Stimulated activated CD8-positive, alpha-beta memory T cell treated with anti-CD3 and anti-CD28 coated beads, Interleukin-15, amount 100 ng/mL, for 4 hours (primary cell): ENCODE data around the gene FHIT.

ENCODE experiments used
- DNase-seq, 2 donors: peaks; one replicate each; pipeline ENCODE4 v3.0.0-alpha.2; 2020; ENCODE audit warnings: low read depth in 2 of 2

The FHIT gene

GRCh38 chr3:60290122-60290492, 961.1 kb downstream of the FHIT start:
- no peak for DNase-seq

DNA sequence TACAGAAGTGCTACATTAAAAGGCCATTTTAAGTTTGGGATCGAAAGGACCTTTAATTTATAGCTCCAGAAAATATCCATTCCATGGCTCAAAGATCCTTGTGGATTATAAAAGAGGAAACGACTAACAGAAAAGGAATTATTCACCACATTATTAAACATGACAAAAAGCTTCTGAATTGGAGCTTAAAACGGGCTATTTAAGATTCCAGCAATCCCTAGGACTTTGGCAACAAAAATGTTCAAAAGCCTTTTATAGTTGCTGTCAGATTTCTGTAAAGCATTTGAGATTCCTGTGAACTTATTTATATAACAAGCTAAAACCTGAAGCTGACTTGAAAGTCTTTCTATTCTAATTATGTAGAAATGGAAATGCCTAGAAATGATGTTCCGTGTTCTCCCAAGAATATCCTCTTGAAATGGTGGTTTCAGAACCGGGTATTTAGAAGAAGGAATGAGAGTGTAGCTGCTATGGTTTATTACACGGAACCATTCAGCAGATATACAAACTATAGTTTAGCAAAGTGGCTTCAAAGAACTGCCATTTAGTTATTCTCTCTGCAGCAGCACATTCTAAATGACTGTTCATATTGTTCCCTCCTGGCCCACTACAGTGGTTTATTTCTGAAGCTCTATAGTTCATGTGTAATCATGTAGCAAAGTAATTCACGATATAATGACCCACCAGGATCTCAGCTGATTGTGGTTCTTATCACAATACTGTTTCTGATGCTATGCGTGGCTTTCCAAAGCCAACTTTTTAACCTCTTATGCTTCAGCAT, 961.7 kb downstream of the FHIT start:
- no peak for DNase-seq

GRCh38 chr3:60282866-60283265, 968.4 kb downstream of the FHIT start:
- no peak for DNase-seq

GRCh38 chr3:60281970-60282369, 969.3 kb downstream of the FHIT start:
- DNase-seq = no peak

GRCh38 chr3:60277361-60277800, 973.9 kb downstream of the FHIT start:
- DNase-seq = no peak

DNA sequence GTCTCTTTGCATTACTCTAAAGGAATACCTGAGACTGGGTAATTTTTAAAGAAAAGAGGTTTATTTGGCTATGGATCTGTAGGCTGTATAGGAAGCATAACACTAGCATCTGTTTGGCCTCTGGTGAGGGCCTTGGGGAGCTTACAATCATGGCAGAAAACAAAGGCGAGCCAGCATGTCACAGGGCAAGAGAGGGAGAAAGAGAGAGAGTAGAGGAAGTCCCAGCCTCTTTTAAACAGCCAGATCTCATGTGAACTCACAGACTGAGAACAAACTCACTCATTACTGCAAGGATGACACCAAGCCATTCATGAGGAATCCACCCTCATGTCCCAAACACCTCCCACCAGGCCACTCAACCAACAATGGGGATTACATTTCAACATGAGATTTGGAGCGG, 974.6 kb downstream of the FHIT start:
- DNase-seq = no peak

GRCh38 chr3:60274646-60275045, 976.6 kb downstream of the FHIT start:
- DNase-seq = no peak

- DNase-seq = no peak
Measured at GRCh38 chr3:60274098-60274497, 977.2 kb downstream of the FHIT start.

- no peak for DNase-seq
Measured at GRCh38 chr3:60269829-60270266, 981.4 kb downstream of the FHIT start.

- DNase-seq = no peak
Measured at GRCh38 chr3:60269377-60269776, 981.9 kb downstream of the FHIT start.

GRCh38 chr3:60268123-60268522, 983.1 kb downstream of the FHIT start:
- no peak for DNase-seq

- DNase-seq = no peak
Measured at GRCh38 chr3:60266444-60266843, 984.8 kb downstream of the FHIT start.

DNA sequence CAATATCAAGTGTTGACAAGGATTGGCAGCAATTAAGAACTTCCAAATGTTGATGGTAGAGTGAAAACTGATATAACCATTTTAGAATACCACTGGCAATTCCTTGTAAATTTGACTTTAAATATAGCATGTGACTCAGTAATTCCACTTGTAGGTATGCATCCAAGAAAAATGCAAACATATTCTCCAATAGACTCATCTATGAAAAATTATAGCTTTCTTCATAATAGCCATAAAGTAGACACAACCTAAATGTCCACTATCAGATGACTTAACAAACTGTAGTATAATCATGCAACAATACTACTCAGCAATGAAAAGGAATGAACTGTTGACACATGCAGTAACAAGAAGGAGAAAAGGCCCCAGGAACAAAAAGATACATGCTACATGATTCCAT, 988.1 kb downstream of the FHIT start:
- no peak for DNase-seq

GRCh38 chr3:60262546-60262945, 988.7 kb downstream of the FHIT start:
- DNase-seq = no peak

GRCh38 chr3:60260546-60260945, 990.7 kb downstream of the FHIT start:
- no peak for DNase-seq

- DNase-seq = no peak
Measured at GRCh38 chr3:60250810-60251209, 1000.4 kb downstream of the FHIT start.

- DNase-seq = no peak
Measured at GRCh38 chr3:60250206-60250605, 1001.0 kb downstream of the FHIT start.

DNA sequence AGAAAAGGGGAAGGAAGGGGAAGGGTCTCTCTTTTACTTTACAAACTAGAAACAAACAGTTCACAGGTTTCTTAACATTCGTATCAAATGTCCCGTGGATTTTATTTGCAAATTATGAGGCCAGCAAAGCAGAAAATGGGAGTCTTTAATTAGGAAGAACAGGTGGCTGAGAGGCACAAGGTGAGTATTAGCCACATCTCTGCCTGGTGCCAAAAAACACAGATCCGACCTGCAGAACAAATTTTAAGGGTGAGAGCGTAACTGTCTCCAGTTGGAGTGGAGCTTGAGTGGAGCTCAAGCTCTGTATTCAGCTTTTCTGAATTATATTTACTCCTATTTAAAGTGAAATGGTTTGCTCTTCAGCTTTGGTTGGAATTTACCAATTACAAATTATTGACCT, 1004.9 kb downstream of the FHIT start:
- no peak for DNase-seq

DNA sequence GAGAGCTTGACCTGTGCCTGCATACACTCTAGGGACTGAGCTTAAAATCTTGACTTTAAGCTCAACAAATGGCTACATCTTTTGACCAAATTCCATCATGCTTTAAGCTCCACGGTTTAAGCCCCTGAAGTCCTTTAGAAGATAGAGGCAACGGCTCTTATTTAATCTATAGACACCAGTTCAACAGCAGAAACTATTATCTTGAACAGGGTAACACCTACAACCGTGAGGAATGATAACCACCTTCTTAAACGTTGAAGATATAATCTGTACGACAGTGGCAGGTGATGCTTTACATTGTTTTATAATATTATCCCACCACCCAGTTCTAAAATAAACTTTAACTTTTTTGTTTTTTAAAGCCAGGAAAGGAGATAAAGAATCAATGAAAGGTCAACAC, 1007.8 kb downstream of the FHIT start:
- DNase-seq = no peak

DNA sequence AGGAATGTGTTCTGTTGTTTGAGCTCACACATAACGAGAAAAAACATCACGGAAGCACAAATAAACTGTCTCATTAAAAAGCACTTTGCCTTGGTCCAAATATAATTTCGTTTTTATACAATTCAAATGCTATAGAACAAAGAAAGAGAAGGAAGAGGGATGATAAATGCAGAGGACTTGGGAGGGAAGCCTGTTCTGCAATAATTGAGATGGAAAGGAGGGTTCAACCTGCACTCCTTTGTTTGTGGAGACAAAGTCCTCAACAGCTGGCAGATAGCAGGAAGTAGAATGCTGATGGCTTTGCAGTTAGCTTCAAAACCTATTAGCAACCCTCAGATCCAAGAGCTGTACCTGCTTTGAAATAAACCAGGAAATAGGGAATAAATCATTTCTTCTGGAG, 1010.8 kb downstream of the FHIT start:
- no peak for DNase-seq

GRCh38 chr3:60238550-60238949, 1012.7 kb downstream of the FHIT start:
- DNase-seq = no peak

DNA sequence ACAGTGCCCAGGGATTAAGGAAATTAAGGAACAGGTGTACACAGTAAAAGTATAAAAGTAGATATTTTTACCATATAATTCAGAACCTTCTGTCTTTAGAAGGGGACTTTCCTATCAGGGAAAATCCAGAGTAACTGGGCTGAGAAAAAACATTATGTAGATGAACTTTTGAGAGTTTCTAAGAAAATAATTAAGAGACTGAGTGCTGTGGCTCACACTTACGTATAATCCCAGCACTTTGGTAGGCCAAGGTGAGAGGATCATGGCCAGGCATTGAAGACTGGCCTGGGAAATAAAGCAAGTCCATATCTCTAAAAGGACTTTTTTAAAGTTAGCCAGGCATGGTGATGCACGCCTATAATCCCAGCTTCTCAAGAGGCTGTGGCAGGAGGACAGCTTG, 1021.8 kb downstream of the FHIT start:
- no peak for DNase-seq

- DNase-seq = no peak
Measured at GRCh38 chr3:60228823-60229222, 1022.4 kb downstream of the FHIT start.

DNA sequence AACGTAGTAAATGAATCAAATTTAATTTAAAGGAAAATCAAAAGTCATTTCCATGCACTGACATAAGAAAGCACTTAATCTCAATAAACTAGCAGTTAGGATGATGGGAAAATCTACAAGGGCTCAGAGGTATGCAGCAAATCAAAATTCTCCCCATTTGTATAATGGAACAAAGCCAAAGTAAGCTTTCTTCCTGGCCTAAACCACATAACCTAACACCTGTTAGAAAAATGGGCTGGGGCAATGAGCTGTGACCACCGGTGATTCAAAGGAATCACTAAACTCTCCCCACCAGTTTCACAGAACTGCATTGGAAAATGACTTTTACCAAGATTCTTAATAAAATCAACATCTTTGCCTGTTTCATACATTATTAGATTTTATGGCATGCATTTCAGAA, 1024.3 kb downstream of the FHIT start:
- no peak for DNase-seq
